ENCODE measurements around the gene KRTAP4-6.
"Not testable (repeated sequence)": the region's sequence is repeated elsewhere in the genome, so short reads cannot be mapped to it uniquely, and the experiment has no call there.

GRCh38 chr17:41139865-41140264 is 479 bp downstream of the KRTAP4-6 start:
- not testable (repeated sequence) for TF ChIP-seq CTCF, POLR2A, POLR2AphosphoS5, EP300 (IDR thresholded peaks at IDR 0.05)

Data from upper lobe of left lung (tissue), 4 donors.